Measurements from ENCODE around the gene NRXN3.

Gene NRXN3

GRCh38 chr14:78848234-78848820 lies 678.2 kb downstream of the NRXN3 start:
- no peak for DNase-seq

- DNase-seq, result no peak
These were observed 679.8 kb downstream of the NRXN3 start for GRCh38 chr14:78849952-78850351.

GRCh38 chr14:78851189-78851588 lies 681.0 kb downstream of the NRXN3 start:
- DNase-seq, result no peak

GRCh38 chr14:78852040-78852439 lies 681.9 kb downstream of the NRXN3 start:
- no peak for DNase-seq

- DNase-seq, result no peak
These were observed 687.8 kb downstream of the NRXN3 start for GRCh38 chr14:78857974-78858373.

- no peak for DNase-seq
These were observed 693.0 kb downstream of the NRXN3 start for GRCh38 chr14:78863143-78863542.

- DNase-seq, result no peak
These were observed 702.7 kb downstream of the NRXN3 start for GRCh38 chr14:78872837-78873236.

GRCh38 chr14:78873581-78873980 lies 703.4 kb downstream of the NRXN3 start:
- DNase-seq, result no peak

- no peak for DNase-seq
These were observed 704.9 kb downstream of the NRXN3 start for GRCh38 chr14:78875049-78875448.

- DNase-seq, result no peak
These were observed 715.7 kb downstream of the NRXN3 start for GRCh38 chr14:78885884-78886283.

- DNase-seq, result no peak
These were observed 727.3 kb downstream of the NRXN3 start for GRCh38 chr14:78897443-78897842.

- DNase-seq, result no peak
These were observed 731.9 kb downstream of the NRXN3 start for GRCh38 chr14:78902010-78902623.

- no peak for DNase-seq
These were observed 733.9 kb downstream of the NRXN3 start for GRCh38 chr14:78904094-78904493.

- no peak for DNase-seq
These were observed 747.3 kb downstream of the NRXN3 start for GRCh38 chr14:78917462-78917861.

GRCh38 chr14:78921856-78922255 lies 751.7 kb downstream of the NRXN3 start:
- DNase-seq, result no peak

- DNase-seq, result no peak
These were observed 757.1 kb downstream of the NRXN3 start for GRCh38 chr14:78927261-78927660.

- no peak for DNase-seq
These were observed 763.0 kb downstream of the NRXN3 start for GRCh38 chr14:78933166-78933565.

- no peak for DNase-seq
These were observed 763.9 kb downstream of the NRXN3 start for GRCh38 chr14:78933948-78934524.

GRCh38 chr14:78946949-78947348 lies 776.8 kb downstream of the NRXN3 start:
- DNase-seq, result no peak

- no peak for DNase-seq
These were observed 777.5 kb downstream of the NRXN3 start for GRCh38 chr14:78947681-78948080.

GRCh38 chr14:78950649-78951048 lies 780.5 kb downstream of the NRXN3 start:
- no peak for DNase-seq

- no peak for DNase-seq
These were observed 781.4 kb downstream of the NRXN3 start for GRCh38 chr14:78951602-78952001.

- peak; percentile 8 for DNase-seq
These were observed 789.6 kb downstream of the NRXN3 start for GRCh38 chr14:78959674-78960264.

- DNase-seq, result no peak
These were observed 797.1 kb downstream of the NRXN3 start for GRCh38 chr14:78967111-78967809.
